Testis (tissue), 3 donors: ENCODE data around the gene SPAST. TPM values are rescaled to one million over a fixed set of nuclear protein-coding genes. Genes with fewer than 3 reads are reported as not detected.
"Not testable (repeated sequence)": the region's sequence is repeated elsewhere in the genome, so short reads cannot be mapped to it uniquely, and the experiment has no call there.

Experiments
- DNase-seq: peaks from one replicate; pipeline ENCODE4 v3.0.0-alpha.2; 2019
- H3K27ac ChIP-seq, 2 donors: fragments of 200-600 bp; sonication (generic); one replicate each; pipeline ENCODE4 v1.5.1; 2019
- H3K27me3 ChIP-seq: fragments of 200-600 bp; sonication (generic); one replicate; pipeline ENCODE4 v1.5.1; 2019
- H3K36me3 ChIP-seq: fragments of 200-600 bp; sonication (generic); one replicate; pipeline ENCODE4 v1.5.1; 2017; ENCODE audit warnings: low read depth; ENCODE audit errors: missing control alignments
- H3K4me1 ChIP-seq: fragments of 200-600 bp; sonication (generic); one replicate; pipeline ENCODE4 v1.5.1; 2019
- H3K4me3 ChIP-seq, 2 donors: fragments of 200-600 bp; sonication (generic); one replicate each; pipeline ENCODE4 v1.5.1; 2017 to 2019
- H3K9me3 ChIP-seq: fragments of 200-600 bp; sonication (generic); one replicate; pipeline ENCODE4 v1.5.1; 2017
- POLR2A ChIP-seq: fragments of 450-650 bp; IDR thresholded peaks from one replicate; pipeline ENCODE4 v1.6.1; 2017; ENCODE audit warnings: antibody characterized with exemption, mild to moderate bottlenecking, moderate library complexity
- WGBS, 2 donors: methylation state at CpG; one replicate each; pipeline ENCODE4 v1.1.5; 2018; 5-methylcytosine and 5-hydroxymethylcytosine counted together
- intact Hi-C: fragments of 100-400 bp; cut with DNase I; formaldehyde crosslinking; loops from one replicate; pipeline ENCODE4 v1.15.1; 2023; ENCODE audit warnings: low total_unique reads
- polyA plus RNA-seq: library from polyadenylated mRNA; stranded (reverse); fragments of 350-450 nt; fragmentation: Illumina TruSeq; extraction: RNeasy Lipid Tissue Mini Kit (QIAGEN cat#74804); gene quantifications from one replicate; pipeline ENCODE4 v1.2.3, GENCODE V29; 2014; ENCODE audit warnings: low read depth, low replicate concordance; ENCODE audit not compliant: insufficient read depth
- total RNA-seq, 2 donors: library from RNA; depleted of rRNA; stranded (reverse); fragments of >200 nt; gene quantifications; one replicate each; pipeline ENCODE4 v1.2.3, GENCODE V29; 2016
- TF ChIP-seq, protein P1 (sequence below), 3 experiments: fragments of 450-650 bp in 2 of 3; fragments of 200-600 bp in 1 of 3; sonication (generic) in 1 of 3; IDR thresholded peaks; one replicate each; pipeline ENCODE4 v1.5.1; 2016 to 2019; ENCODE audit warnings: antibody characterized with exemption in 3 of 3, mild to moderate bottlenecking in 2 of 3, moderate library complexity in 1 of 3

Gene SPAST
- total and polyA plus RNA-seq, 3 donors from 2014 or later = 18.4 to 34.2 (median 28.3) TPM

DNA sequence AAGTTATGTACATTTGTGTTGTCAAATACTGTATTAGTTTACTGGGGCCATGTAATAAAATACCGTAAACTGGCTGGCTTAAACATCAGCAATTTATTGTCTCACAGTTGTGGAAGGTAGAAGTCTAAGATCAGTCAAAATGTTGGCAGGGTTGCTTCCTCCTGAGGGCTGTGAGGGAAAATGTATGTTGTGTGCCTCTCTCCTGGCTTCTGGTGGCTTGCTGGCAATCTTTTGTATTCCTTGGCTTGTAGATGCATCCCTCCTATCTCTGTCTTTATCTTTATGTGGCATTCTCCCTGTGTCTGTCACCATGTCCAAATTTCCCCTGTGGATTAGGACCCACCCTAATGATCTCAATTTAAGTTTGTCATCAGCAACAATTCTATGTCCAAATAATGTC is 65.3 kb downstream of the SPAST start:
- Histone ChIP-seq H3K9me3 (no peaks in the 10 kb centered on the region), H3K27me3 (no peaks in the 10 kb centered on the region), H3K36me3 (no peaks in the 10 kb centered on the region), H3K27ac (no peak overlapping the region), H3K4me3 (no peak overlapping the region), H3K4me1 (no peaks in the 10 kb centered on the region)
- no peak for TF ChIP-seq POLR2A
- TF ChIP-seq, protein P1, sequence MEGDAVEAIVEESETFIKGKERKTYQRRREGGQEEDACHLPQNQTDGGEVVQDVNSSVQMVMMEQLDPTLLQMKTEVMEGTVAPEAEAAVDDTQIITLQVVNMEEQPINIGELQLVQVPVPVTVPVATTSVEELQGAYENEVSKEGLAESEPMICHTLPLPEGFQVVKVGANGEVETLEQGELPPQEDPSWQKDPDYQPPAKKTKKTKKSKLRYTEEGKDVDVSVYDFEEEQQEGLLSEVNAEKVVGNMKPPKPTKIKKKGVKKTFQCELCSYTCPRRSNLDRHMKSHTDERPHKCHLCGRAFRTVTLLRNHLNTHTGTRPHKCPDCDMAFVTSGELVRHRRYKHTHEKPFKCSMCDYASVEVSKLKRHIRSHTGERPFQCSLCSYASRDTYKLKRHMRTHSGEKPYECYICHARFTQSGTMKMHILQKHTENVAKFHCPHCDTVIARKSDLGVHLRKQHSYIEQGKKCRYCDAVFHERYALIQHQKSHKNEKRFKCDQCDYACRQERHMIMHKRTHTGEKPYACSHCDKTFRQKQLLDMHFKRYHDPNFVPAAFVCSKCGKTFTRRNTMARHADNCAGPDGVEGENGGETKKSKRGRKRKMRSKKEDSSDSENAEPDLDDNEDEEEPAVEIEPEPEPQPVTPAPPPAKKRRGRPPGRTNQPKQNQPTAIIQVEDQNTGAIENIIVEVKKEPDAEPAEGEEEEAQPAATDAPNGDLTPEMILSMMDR (IDR thresholded peaks at IDR 0.05) = no peak
- DNase-seq = no peak
- 100% methylated on average over 1 of the region's 1 CpG for WGBS, 2 donors
- intact Hi-C loops = no loop called here

DNA sequence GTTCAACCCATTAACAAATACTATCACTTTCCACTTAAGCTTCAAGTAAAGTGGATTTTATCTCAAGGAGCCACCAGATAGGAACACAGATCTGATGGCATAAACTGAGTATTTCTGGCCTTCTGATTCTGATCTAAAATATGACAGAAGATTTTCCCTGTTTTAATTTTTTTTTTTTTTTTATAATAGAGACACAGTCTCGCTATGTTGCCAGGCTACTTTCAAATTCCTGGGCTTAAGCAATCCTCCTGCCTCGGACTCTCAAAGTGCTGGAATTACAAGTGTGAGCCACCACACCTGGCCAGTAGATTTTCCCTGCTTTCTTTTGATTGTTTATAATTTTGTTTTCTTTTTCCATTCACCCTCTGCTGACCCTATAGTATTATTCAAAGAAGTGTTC is 65.7 kb downstream of the SPAST start:
- Histone ChIP-seq H3K27ac (no peak overlapping the region), H3K4me3 (no peak overlapping the region), H3K9me3 (no peaks in the 10 kb centered on the region), H3K27me3 (no peaks in the 10 kb centered on the region), H3K4me1 (no peaks in the 10 kb centered on the region), H3K36me3 (no peaks in the 10 kb centered on the region)
- intact Hi-C loops = no loop called here
- no peak for DNase-seq
- TF ChIP-seq, protein P1 (IDR thresholded peaks at IDR 0.05) = no peak
- TF ChIP-seq POLR2A = no peak
- WGBS, 2 donors = 100% methylated on average over 2 of the region's 2 CpGs

DNA sequence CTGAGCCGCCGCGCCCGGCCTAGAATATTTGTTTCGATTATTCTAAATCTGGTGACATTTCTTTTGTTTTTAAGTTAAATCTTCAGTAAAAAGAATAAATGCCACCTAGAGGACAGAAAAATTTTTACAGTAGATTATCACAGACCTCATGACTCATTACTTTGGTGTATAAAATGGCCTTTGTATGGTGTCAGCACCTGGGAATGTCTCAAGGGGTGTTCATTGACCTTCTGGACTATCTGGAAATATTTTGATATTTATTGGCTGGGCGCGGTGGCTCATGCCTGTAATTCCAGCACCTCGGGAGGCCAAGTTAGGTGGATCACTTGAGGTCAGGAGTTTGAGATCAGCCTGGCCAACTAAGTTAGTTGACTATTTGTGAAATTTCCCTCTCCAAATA is 72.1 kb downstream of the SPAST start:
- Histone ChIP-seq H3K4me3 (no peak overlapping the region), H3K4me1 (no peaks in the 10 kb centered on the region), H3K9me3 (no peaks in the 10 kb centered on the region), H3K36me3 (no peaks in the 10 kb centered on the region), H3K27me3 (no peaks in the 10 kb centered on the region), H3K27ac (no peak overlapping the region)
- DNase-seq = no peak
- WGBS, 2 donors = 85 to 89% methylated on average over 8 of the region's 8 CpGs
- intact Hi-C loops = no loop called here
- TF ChIP-seq, protein P1 (IDR thresholded peaks at IDR 0.05) = peak in 1 of 3 experiments; percentile 21
- no peak for TF ChIP-seq POLR2A

DNA sequence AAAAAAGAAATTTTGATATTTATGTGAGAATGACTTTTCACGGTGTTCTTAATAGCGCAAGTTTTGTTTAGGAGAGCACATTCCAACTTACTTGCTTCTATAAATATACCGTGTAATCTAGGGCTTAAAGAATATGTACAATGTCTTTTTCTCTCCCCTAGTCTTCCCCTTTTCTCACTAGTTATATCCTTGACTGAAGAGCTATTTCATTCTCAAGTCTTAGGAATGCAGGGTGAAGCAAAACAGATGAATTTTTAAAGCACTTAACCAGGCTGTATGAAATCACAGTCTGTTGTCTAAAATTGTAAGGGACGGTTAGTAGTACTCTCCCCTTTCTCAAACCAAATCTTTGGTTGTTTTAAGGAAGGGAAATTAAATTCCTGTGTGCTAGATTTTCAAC is 72.7 kb downstream of the SPAST start:
- Histone ChIP-seq H3K9me3 (no peaks in the 10 kb centered on the region), H3K27me3 (no peaks in the 10 kb centered on the region), H3K27ac (no peak overlapping the region), H3K4me1 (no peaks in the 10 kb centered on the region), H3K36me3 (no peaks in the 10 kb centered on the region), H3K4me3 (no peak overlapping the region)
- DNase-seq = no peak
- TF ChIP-seq, protein P1 (IDR thresholded peaks at IDR 0.05) = no peak
- TF ChIP-seq POLR2A = no peak
- intact Hi-C loops = no loop called here
- WGBS, 2 donors = 92% methylated on average over 4 of the region's 4 CpGs

DNA sequence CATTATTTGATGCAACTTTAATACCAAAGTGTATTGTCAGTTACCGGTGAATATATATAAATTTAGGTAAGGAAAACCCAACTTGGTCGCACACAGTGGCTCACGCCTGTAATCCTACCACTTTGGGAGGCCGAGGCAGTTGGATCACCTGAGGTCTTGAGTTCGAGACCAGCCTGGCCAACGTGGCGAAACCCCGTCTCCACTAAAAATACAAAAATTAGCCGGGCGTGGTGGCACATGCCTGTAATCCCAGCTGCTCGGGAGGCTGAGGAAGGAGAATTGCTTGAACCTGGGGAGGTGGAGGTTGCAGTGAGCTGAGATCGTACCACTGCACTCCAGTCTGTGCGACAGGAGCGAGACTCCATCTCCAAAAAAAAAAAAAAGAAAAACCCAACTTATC is 88.2 kb downstream of the SPAST start:
- DNase-seq, H3K4me1 ChIP-seq, H3K9me3 ChIP-seq, H3K27me3 ChIP-seq, H3K27ac ChIP-seq, H3K4me3 ChIP-seq, intact Hi-C loops, H3K36me3 ChIP-seq: not testable (repeated sequence)
- 89 to 95% methylated on average over 14 of the region's 14 CpGs for WGBS, 2 donors
